Right lung (tissue), 5 donors: ENCODE data around the gene SNX33. TPM values are rescaled to one million over a fixed set of nuclear protein-coding genes. Genes with fewer than 3 reads are reported as not detected.
A peak's percentile ranks its signal among the peaks of the same experiment; 100 is the strongest.
"Not testable (repeated sequence)": the region's sequence is repeated elsewhere in the genome, so short reads cannot be mapped to it uniquely, and the experiment has no call there.

ENCODE experiments used
- DNase-seq, 2 donors: peaks; one replicate each; pipeline ENCODE4 v3.0.0-alpha.2; 2013
- polyA plus RNA-seq, 5 donors: library from polyadenylated mRNA; unstranded; fragments of 120-200 nt; gene quantifications; one replicate each; pipeline versions ENCODE4 v1.2.1 to v1.2.3, GENCODE V29; 2013; ENCODE audit warnings: inconsistent platforms in 1 of 5, low replicate concordance in 1 of 5; ENCODE audit not compliant: insufficient read length in 5 of 5, insufficient read depth in 1 of 5

Gene SNX33
- polyA plus RNA-seq, 5 donors = 19.2 to 25.1 (median 21.9) TPM

GRCh38 chr15:75678324-75678690, 30.6 kb downstream of the SNX33 start:
- DNase-seq = not testable (repeated sequence)

GRCh38 chr15:75680007-75680789, 32.5 kb downstream of the SNX33 start:
- no peak for DNase-seq

- DNase-seq = no peak
Observed at GRCh38 chr15:75682181-75683135, 34.7 kb downstream of the SNX33 start.

- peak in 1 of 2 donors; percentile 50 for DNase-seq
Observed at GRCh38 chr15:75683646-75684312, 36.1 kb downstream of the SNX33 start.

DNA sequence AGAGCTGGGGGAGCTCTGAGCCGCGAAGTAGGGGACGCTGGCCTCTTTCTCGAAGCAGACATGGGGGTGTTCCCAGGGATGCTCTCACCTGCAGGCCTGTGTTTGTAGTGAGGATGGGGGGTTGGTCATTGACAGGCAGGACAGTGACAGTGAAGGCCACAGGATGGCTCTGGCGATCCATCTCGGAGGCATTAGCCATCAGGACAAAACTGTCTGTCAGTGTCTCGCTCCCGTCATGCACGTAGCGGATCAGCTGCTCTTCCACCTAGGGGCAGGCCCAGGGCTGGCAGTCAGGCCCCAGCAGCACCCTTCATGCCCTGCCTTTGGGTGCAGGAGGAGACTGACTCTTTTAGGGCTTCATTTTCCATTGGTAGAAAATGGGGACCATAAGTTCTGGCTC, 36.9 kb downstream of the SNX33 start:
- DNase-seq = no peak

DNA sequence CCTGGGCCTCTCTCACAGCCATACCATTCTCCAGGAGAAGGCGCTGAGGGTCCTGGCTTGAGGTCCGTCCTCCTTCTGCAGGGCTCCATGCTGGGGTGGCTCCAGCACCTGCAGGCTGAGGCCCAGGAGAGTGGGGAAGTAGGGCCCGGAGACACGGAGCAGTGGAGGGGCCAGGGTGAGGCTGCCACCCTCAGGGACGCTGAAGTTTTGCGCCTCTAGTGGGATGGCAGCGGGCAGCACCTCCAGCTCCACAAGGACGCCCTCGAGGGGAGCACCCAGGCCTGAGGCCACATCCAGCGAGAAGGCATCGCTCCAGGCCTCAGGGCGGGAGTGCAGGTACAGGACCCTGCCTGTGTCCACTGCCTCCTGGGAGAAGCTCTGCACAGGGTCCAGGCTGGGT, 37.5 kb downstream of the SNX33 start:
- DNase-seq = no peak

GRCh38 chr15:75686212-75686642, 38.5 kb downstream of the SNX33 start:
- peak in 1 of 2 donors; percentile 46 for DNase-seq

DNA sequence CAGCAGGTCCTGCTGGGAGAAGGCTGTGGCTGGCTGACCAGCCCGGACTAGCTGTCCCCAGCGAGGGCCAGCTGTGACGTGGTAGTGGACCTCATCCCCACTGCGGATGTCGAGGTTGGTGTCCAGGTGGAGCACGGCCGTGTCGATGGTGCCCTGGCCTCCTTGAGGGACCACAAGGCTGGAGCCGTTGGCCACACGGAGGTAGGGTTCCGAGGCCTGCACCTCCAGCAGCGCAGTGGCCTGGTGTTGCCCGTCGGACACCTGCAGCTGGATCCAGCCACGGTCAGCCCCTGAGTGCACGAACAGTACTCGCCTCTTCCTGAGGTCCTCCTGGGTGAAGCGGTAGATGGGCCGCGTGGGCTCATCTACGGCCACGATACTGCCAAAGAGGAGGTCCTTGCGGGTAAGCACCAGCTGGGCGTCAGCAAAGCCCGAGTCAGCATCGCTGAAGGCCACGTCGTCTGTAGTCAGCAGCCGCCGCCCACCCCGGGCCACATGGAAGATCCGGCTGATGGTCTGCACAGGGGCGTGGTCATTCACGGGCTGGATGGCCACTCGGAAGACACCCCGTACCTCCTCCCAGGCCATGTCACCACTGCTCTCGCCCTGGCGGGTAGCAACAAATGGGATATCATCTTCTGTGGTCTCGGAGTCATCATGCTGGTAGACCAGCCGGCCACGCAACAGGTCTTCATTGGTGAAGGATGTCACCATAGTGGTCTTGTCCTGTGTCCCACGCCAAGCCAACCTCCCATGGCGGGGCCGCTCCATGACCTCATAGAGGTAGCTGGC, 40.0 kb downstream of the SNX33 start:
- no peak for DNase-seq

GRCh38 chr15:75688278-75688557, 40.5 kb downstream of the SNX33 start:
- no peak for DNase-seq

GRCh38 chr15:75688831-75689230, 41.1 kb downstream of the SNX33 start:
- no peak for DNase-seq

DNA sequence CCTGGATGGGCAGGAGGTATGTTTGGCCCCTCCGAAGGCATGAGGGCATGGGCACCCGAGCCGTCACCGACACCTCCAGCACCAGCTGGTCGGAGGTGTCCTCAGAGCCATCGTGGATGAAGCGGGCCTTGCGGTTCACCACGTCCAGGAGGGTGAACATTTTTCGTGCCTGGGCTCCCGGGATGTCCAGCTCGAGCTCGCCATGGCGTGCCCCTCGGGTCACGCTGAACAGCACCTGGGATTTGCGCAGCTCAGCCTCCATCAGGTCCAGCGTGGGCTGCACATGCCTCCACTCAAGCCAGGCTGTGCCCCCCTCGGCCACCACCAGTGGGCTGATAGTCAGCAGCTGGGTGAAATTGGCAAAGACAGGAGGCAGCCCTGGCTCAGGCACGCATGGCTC, 41.7 kb downstream of the SNX33 start:
- not testable (repeated sequence) for DNase-seq

GRCh38 chr15:75692311-75692710, 44.6 kb downstream of the SNX33 start:
- DNase-seq = not testable (repeated sequence)

DNA sequence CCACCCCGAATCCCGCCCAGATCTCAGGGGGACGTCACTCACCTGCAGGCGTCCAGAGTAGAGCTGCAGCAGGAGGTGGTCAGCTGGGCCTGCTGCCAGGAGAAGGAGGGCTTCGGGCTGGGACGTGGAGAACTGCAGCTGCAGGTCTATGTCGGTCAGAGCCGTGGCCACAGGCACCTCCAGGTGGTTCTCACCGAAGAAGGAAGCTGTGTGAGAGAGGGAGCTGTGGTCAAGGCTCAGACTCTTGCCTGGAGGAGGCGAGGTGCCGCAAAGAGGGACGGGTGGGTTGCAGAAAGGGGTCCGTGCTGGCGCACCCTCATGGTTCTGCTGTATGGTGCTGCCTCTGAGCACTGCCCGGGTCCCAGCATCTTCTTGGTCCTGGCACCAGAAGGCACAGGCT, 45.3 kb downstream of the SNX33 start:
- DNase-seq = not testable (repeated sequence)

DNA sequence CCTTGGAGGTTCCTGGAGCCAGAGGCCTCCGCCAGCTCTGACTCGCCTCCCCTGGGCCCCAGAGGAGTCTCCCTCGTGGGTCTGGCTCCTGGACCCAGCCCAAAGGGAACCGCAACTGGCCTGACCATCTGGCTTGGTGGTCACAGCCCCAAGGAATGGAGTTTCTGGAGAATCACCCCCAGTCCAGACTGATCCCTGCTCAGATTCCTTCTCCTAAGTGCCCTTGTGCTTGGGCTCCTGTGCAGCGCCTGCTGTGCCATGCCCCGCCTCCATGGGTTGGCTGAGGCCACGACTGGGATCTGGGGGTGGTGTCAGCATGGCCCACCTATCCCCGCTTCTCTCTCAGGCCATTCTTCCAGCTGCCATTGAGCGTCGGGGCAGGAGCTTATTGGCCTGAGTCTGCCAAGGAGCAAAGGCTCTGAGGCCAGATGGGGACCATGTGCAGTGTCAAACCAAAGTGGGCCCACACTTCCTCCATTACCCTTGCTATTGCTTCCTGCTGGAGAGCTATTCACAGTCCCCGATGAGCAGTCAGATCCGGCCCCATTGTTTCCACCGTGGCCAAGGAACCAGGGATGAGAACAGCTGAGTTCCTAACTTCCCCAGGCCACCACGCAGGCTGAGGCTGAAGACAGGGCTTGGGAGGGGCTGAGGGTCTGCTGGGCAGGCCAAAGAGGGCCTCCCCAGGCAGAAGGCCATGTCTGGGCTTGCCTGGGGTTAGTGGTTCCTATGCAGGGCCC, 46.0 kb downstream of the SNX33 start:
- DNase-seq = no peak

DNA sequence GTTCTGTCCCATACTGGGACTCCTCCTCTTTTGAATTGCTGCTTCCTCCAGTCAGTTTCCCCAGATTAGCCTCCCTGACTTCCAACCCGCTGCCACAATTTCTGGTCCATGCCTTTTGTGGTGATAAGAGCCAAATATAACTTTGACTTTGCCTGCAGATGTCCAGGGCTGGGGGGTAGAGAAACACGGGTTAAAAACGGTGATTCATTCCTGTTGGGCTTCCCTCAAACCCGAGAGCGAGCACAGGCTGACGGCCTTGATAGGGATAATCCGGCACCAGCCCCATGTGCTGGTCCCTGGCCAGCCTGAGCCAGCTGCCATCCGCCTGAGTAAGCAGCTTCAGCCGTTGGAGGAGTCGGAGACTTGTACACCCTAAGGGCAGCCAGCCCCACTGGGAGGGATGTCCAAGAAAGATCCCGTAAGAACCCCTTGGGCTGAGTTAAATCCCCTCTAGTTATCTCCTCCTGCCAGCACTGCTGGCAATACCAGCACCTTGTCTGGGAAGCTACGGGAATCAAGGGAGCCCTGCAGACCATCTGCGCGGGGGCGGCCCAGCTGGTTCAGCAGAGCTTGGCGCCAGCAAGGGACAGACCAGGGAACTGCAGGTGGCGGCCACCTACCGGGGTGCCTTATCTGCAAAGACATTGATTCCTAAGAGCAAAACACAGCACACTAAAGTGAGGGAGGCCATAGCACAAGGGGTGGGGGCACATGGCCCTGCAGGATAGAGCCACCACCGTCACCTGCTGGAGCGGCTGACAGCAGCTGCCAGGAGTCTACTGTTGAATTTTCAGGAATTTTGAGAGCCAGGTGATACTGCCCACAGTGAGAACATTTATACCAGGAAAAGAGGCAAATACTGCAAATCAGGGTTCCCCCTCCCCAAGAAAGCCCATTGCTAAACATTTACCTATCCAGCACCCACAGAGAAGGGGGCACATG, 46.8 kb downstream of the SNX33 start:
- no peak for DNase-seq

GRCh38 chr15:75695220-75695619, 47.5 kb downstream of the SNX33 start:
- no peak for DNase-seq

DNA sequence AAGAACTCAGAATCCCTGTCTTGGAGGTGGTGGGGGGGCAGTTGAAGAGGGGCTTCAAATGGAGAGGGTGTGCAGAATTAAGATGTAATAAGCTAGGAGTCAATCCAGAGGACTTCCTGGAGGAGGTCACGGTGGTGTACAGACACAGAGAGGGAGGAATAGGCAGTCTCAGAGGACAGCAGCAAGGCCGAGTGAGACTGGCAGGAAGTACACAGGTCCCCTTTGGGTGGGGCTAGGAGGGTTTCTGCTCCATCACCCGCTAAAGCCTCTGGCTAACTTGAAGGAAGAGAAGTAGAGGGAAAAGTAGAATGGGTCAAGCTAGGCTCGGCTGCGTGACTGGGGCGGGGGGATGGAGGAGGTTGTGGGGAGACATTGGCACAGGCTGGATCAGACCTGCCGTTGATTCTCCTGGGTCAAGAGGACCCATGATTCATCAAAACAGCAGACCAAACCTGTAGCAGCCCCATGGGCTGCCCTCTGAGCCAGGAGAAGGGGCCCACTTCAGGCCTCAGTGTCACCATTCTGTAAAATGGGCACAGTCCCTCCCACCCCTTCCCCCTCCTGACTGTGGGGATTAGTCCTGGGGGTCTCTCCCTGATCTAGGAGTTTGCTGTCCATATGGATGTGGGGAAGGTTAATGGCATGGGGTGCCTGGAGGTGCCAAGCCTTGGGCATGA, 48.1 kb downstream of the SNX33 start:
- no peak for DNase-seq

GRCh38 chr15:75696311-75696720, 48.6 kb downstream of the SNX33 start:
- no peak for DNase-seq

DNA sequence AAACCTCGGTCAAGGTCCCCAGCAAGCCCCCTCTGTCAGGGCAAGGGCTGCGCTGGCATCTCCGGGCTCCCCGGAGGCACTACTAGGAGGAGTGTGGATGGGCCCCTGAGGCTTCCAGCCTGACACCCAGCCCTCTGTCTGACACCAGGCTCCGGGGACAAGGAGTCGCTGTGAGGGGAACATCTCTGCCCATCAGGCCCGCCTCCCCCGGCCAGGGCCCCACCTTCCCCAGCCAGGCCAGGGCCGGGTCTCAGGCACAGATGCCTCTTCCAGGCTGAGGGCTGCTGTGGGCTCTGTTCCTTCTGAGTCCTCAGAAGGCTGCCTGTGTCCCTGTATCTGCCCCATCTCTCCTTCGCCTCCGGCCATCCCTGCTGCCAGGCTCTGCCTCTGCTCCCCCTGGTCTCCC, 49.1 kb downstream of the SNX33 start:
- DNase-seq = no peak
